Activated effector memory CD4-positive, alpha-beta T cell treated with Interleukin-2 at 50 U/mL for 16 hours (primary cell): Measurements from ENCODE around the gene CSF3.
A peak's percentile ranks its signal among the peaks of the same experiment; 100 is the strongest.

ENCODE experiments used
- DNase-seq: peaks from one replicate; pipeline ENCODE4 v3.0.0-alpha.2; 2020

Gene CSF3

GRCh38 chr17:40025991-40026815 is 11.0 kb downstream of the CSF3 start:
- DNase-seq = peak; percentile 56

GRCh38 chr17:40026816-40027613 is 11.8 kb downstream of the CSF3 start:
- DNase-seq = peak; percentile 60

- DNase-seq = no peak
Measured at GRCh38 chr17:40027614-40028012, 12.4 kb downstream of the CSF3 start.

GRCh38 chr17:40028595-40028994 is 13.4 kb downstream of the CSF3 start:
- no peak for DNase-seq

GRCh38 chr17:40031706-40032105 is 16.5 kb downstream of the CSF3 start:
- DNase-seq = no peak

GRCh38 chr17:40032322-40033320 is 17.4 kb downstream of the CSF3 start:
- DNase-seq = no peak

GRCh38 chr17:40033339-40033738 is 18.1 kb downstream of the CSF3 start:
- no peak for DNase-seq

GRCh38 chr17:40034426-40035161 is 19.4 kb downstream of the CSF3 start:
- DNase-seq = no peak

GRCh38 chr17:40035162-40035559 is 19.9 kb downstream of the CSF3 start:
- no peak for DNase-seq

GRCh38 chr17:40038882-40039513 is 23.8 kb downstream of the CSF3 start:
- no peak for DNase-seq

GRCh38 chr17:40041196-40041595 is 26.0 kb downstream of the CSF3 start:
- no peak for DNase-seq

- no peak for DNase-seq
Measured at GRCh38 chr17:40056379-40057015, 41.3 kb downstream of the CSF3 start.

GRCh38 chr17:40058186-40058784 is 43.0 kb downstream of the CSF3 start:
- DNase-seq = no peak

GRCh38 chr17:40058865-40059264 is 43.6 kb downstream of the CSF3 start:
- DNase-seq = no peak

- no peak for DNase-seq
Measured at GRCh38 chr17:40059729-40060475, 44.7 kb downstream of the CSF3 start.

GRCh38 chr17:40060887-40061608 is 45.8 kb downstream of the CSF3 start:
- DNase-seq = no peak

- DNase-seq = no peak
Measured at GRCh38 chr17:40061609-40062038, 46.4 kb downstream of the CSF3 start.

- DNase-seq = peak; percentile 61
Measured at GRCh38 chr17:40062329-40063186, 47.3 kb downstream of the CSF3 start, which contains the start of gene THRA. Gene THRA, plus strand, starts transcription at chr17:40062965. Its CDS starts 11,524 bp downstream, at chr17:40074489.
